Measurements from ENCODE around the gene WHRN. TPM values are rescaled to one million over a fixed set of nuclear protein-coding genes. Genes with fewer than 3 reads are reported as not detected.

WHRN gene
- total RNA-seq, 1 experiment from 2014 or later = 19.8 TPM

DNA sequence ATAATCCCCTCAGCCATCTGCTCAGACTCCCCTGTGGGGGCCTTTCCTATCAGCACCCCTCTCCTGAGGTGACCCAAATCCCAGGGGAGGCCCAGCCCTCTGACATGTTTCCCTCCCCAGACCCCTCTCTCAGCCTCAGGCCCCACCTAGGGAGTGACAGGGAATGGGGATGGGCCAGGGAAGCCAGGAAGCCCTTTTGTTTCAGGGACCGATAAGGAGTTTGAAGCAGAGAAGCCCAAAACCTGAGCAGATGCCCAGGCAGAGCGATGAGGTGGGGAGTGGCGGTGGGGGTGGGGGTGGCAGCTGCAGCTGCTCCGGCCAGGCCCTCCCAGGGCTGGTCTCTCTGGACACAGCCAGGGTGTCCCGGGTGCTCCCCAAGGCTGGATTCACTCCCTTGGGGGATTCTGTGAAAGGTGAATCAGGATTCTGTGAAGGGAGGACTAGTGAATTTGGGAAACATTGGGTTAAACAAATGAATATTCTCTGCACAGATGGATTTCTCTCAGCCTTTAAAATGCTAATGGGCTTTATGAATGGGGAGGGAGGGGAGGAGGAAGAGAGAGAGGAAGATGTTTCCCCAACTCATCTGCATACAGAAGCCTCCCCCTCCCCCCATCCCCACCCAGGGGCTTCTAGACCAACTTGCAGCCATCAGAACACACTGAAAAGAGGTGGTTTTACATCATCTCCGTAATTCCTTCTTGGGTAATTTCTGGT, 134.9 kb downstream of the WHRN start:
- H3K36me3 ChIP-seq (ENCODE audit: low read depth) = no peaks in the 10 kb centered on the region
- POLR2A ChIA-PET (ENCODE audit: unreplicated experiment) = no interaction called here

DNA sequence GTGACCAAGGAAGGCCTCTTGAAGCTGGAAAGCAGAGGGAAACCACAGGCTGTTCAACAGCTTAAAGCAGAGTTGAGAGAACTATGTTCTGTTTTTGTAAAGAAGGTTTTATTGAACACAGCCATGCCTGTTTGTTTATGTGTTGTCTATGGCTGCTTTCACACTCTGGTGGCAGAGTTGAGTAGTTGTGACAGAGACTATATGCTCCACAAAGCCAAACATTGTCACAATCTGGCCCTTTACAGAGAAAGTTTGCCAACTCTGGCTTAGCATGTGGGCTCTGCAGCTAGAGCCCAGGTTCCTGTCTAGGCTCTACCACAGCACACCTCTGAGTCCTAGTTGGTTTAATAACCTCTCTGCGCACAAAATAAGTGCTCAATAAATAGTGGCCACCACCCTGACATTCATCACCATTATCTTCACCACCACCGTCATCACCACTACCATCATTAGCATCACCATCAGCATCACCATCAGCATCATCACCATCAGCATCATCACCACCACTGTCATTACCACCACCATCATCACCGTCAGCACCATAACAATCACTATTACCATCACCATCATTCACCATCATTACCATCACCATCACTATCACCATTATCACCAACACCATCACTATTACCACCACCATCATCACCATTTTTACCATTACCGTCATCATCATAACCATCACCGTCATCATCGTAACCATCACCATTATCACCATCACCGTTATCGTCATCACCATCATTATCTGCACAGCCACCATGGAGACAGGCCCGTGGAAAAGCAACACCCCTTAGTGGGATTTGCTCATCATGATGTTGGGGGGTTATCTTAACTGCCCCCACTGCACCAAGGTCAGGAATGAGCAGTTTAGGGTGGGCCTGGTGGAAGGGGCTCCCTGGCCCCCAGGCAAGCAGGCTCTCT, 135.8 kb downstream of the WHRN start:
- ChIA-PET POLR2A (ENCODE audit: unreplicated experiment) (no interaction called here), CTCF (no interaction called here)
- Histone ChIP-seq H3K27ac (no peak overlapping the region), H3K27me3 (ENCODE audit: insufficient read depth, low read depth) (no peaks in the 10 kb centered on the region), H3K4me2 (no peak overlapping the region), H3F3A (ENCODE audit: insufficient read depth, low read depth) (peaks cover 19% of the 10 kb centered on the region; the same call in 1 of the 2 replicates), H4K20me1 (ENCODE audit: insufficient read depth) (no peaks in the 10 kb centered on the region), H3K36me3 (ENCODE audit: low read depth) (no peaks in the 10 kb centered on the region), H3K4me3 (no peak overlapping the region), H3K4me1 (replicated peaks; ENCODE audit: insufficient read depth) (peaks cover 26% of the 10 kb centered on the region), H3K79me2 (ENCODE audit: low read depth) (no peaks in the 10 kb centered on the region), H3K9me2 (ENCODE audit: insufficient read depth) (no peaks in the 10 kb centered on the region), H2AFZ (no peak overlapping the region), H3K9me3 (ENCODE audit: insufficient read depth, low read depth) (no peaks in the 10 kb centered on the region)
- DNase-seq = no peak
- TF ChIP-seq EZH2 (IDR thresholded peaks at IDR 0.05; ENCODE audit: low read depth) = no peak
- TF ChIP-seq, protein P1, sequence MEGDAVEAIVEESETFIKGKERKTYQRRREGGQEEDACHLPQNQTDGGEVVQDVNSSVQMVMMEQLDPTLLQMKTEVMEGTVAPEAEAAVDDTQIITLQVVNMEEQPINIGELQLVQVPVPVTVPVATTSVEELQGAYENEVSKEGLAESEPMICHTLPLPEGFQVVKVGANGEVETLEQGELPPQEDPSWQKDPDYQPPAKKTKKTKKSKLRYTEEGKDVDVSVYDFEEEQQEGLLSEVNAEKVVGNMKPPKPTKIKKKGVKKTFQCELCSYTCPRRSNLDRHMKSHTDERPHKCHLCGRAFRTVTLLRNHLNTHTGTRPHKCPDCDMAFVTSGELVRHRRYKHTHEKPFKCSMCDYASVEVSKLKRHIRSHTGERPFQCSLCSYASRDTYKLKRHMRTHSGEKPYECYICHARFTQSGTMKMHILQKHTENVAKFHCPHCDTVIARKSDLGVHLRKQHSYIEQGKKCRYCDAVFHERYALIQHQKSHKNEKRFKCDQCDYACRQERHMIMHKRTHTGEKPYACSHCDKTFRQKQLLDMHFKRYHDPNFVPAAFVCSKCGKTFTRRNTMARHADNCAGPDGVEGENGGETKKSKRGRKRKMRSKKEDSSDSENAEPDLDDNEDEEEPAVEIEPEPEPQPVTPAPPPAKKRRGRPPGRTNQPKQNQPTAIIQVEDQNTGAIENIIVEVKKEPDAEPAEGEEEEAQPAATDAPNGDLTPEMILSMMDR (conservative IDR thresholded peaks at IDR 0.05) = no peak
- intact Hi-C loops (cut with micrococcal nuclease; ENCODE audit: unreplicated experiment) = no loop called here
- no TSS peak for BruUV-seq (replicated peaks)

More for the DNA sequence above, 134.9 kb downstream of the WHRN start:
- no peak overlapping the region for H3K27ac ChIP-seq
- H3F3A ChIP-seq (ENCODE audit: insufficient read depth, low read depth) = peaks cover 15% of the 10 kb centered on the region; the same call in 1 of the 2 replicates
- peaks cover 17% of the 10 kb centered on the region for H3K4me1 ChIP-seq (replicated peaks; ENCODE audit: insufficient read depth)
- TF ChIP-seq EZH2 (IDR thresholded peaks at IDR 0.05; ENCODE audit: low read depth) = no peak
- TF ChIP-seq, protein P1 (conservative IDR thresholded peaks at IDR 0.05) = no peak
- H3K9me3 ChIP-seq (ENCODE audit: insufficient read depth, low read depth) = no peaks in the 10 kb centered on the region
- H3K79me2 ChIP-seq (ENCODE audit: low read depth) = no peaks in the 10 kb centered on the region
- H4K20me1 ChIP-seq (ENCODE audit: insufficient read depth) = no peaks in the 10 kb centered on the region
- no peak overlapping the region for H3K4me2 ChIP-seq
- CTCF ChIA-PET = no interaction called here
- intact Hi-C loops (cut with micrococcal nuclease; ENCODE audit: unreplicated experiment) = no loop called here
- no peak for DNase-seq
- H2AFZ ChIP-seq = no peak overlapping the region
- no peaks in the 10 kb centered on the region for H3K27me3 ChIP-seq (ENCODE audit: insufficient read depth, low read depth)
- no peak overlapping the region for H3K4me3 ChIP-seq
- no TSS peak for BruUV-seq (replicated peaks)
- no peaks in the 10 kb centered on the region for H3K9me2 ChIP-seq (ENCODE audit: insufficient read depth)

DNA sequence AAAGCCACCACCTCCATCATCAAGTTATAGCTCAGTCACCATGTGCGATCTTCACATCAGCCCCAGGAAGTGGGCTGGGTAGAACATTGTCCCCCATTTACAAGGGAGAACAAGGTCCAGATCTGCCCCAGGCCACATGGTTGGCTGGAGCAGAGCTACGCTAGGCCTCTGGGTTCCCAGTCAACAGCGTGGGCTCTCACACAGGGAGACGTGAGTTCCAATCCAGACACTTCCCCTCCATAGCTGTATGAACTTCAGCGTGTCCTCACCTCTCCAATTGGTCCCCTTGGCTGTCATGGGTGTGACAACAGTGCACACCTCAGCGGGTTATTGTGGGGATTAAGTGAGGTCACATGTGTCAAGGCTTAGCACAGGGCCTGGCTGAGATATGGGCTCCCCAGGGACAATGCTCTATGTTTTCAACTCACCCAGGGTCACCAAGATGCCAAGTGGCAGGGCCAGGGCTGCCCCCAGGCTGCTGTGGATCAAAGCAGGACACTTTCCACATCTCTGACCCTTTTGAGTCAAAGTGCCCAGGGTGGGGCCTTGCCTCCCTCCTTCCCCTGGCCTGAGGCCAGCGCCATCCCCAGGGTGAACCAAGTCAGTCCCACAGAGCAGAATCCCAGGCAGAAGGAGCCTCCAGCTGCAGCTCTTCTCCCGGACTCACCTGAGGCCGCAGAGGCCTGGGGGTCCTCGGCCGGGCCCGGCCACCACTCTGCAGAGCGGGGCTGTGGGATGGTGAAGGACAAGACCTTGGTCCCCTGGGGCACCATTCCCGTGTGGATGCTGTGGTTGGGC, 137.3 kb downstream of the WHRN start:
- no peak overlapping the region for H2AFZ ChIP-seq
- ChIA-PET POLR2A (ENCODE audit: unreplicated experiment) (no interaction called here), CTCF (no interaction called here)
- H3K9me3 ChIP-seq (ENCODE audit: insufficient read depth, low read depth) = no peaks in the 10 kb centered on the region
- BruUV-seq (replicated peaks) = no TSS peak
- no peaks in the 10 kb centered on the region for H4K20me1 ChIP-seq (ENCODE audit: insufficient read depth)
- H3K4me1 ChIP-seq (replicated peaks; ENCODE audit: insufficient read depth) = peaks cover 38% of the 10 kb centered on the region
- H3K4me2 ChIP-seq = no peak overlapping the region
- no peaks in the 10 kb centered on the region for H3K9me2 ChIP-seq (ENCODE audit: insufficient read depth)
- no peaks in the 10 kb centered on the region for H3K79me2 ChIP-seq (ENCODE audit: low read depth)
- H3K27me3 ChIP-seq (ENCODE audit: insufficient read depth, low read depth) = no peaks in the 10 kb centered on the region
- H3K4me3 ChIP-seq = no peak overlapping the region
- no peaks in the 10 kb centered on the region for H3K36me3 ChIP-seq (ENCODE audit: low read depth)
- peaks cover 34% of the 10 kb centered on the region; the same call in 1 of the 2 replicates for H3F3A ChIP-seq (ENCODE audit: insufficient read depth, low read depth)
- no peak overlapping the region for H3K27ac ChIP-seq
- intact Hi-C loops (cut with micrococcal nuclease; ENCODE audit: unreplicated experiment) = no loop called here
- no peak for DNase-seq
- TF ChIP-seq, protein P1 (conservative IDR thresholded peaks at IDR 0.05) = no peak
- TF ChIP-seq EZH2 (IDR thresholded peaks at IDR 0.05; ENCODE audit: low read depth) = no peak

All from PC-9 (cell line).